HG03354 (cell line): ENCODE data around the gene SST.
A peak's percentile ranks its signal among the peaks of the same experiment; 100 is the strongest.

Source experiments
- ATAC-seq: cut with Tn5 transposase; IDR thresholded peaks from one replicate; pipeline ENCODE4 v1.9.1; 2021; ENCODE audit warnings: mild to moderate bottlenecking; ENCODE audit not compliant: unreplicated experiment, poor library complexity, severe bottlenecking

SST gene

DNA sequence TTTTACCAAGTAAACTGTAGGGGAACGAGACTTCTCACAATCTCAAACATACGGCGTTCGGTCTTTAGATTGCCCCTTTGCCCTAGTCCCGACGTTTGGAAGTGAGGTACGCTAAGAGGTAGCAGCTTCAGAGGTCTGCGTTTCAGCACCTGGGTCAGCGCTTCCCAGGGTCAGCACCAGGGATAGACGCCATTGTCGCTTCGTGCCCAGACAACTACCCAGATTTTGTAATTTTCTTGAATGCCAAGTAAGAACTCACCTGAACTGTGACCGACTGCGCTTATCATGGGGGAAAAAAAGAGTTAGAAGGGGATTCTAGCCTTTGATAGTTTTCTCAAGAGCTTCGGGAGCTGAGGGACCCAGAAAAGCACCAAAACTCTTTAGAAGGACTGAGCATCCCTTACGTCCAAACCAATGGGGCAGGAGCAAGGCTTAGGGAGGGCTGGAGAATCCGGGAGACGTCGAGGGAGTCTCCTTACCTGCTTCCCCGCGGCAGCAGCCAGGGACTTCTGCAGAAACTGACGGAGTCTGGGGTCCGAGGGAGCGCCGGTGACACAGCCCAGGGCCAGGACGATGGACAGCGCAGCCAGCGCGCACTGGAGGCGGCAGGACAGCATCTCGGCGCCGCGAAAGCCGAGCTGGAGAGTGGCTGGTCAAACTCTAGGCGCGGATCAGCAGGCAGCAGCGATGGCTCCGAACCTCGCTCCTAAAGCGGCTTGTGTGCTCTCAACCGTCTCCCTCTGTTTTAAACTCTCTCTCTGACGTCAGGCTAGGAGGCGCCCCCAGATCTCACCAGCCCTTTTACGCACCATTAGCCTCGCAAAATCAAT, at the start of gene SST:
TSS of gene SST (minus strand) at position 720 of the 830 bp plus-strand sequence. CDS start at position 617, 103 bp downstream.
- ATAC-seq = no peak

DNA sequence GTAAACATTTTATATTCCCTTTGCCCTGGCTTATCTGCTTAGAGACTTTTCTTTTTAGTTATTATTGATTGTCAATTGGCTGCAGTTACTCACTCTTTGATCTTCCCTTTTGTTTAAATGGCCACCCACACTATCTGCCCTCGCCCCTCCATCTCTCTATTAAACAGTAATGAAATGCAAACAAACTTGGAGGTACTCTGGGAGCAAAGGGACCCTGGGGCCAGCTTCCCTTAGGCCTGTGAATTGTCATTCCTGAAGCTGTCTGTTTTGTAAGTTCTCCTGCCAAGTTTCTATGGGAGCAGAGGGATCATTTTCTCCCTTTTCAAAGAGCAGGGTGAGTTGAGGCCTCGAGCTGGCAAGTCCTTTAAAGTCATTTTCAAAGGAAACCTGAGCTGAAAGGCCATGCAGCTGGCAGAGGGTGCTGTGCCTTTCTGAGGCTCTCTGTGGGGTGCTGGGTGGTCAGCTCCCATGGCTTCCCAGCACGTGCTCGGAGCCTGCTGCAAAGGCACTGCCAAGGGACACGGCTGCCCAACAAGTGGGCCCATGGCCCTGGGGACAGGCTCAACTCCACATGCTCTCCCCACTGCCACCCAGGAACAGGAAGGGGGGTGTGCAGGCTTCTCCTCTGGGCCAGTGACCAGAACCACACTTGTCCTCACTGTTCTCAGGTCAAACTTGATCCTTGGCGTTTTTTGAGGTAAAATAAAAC, 49.6 kb upstream of the SST start:
- no peak for ATAC-seq

DNA sequence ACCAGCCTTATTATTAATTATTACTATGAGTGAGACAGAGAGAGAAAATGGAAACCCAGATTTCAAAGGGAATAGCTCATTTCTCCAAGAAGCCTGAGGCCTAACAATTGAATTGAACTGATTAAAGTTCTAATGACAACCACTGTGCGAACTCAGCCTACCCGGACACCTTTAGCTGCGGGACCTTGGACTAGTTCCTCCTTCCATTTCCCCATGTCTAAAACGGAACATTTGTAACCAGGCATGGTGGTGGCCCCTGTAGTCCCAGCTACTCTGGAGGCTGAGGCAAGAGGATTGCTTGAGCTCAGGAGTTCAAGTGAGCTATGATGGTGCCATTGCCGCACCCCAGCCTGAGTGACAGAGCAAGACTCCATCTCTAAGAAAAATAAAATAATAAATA, 48.6 kb upstream of the SST start:
- ATAC-seq = no peak

DNA sequence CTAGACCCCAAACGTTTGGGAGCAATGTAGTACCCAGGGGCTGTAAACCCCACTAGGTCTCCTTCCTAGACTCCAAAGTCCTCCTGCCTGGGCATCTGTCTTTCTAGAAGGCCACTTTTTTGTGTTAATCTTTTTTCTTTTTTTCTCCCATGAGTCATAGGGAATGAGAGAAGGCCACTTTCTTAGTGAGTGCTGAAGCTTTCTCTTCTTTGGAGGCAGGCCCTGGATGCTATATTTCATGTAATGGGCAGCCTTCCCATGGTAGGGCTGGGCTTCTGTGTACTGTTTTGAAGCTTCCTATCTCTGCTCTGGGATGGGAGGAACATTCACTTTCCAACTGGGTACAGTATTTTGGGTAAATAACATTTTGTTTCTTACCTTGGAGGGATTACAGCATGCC, 47.4 kb upstream of the SST start:
- no peak for ATAC-seq

DNA sequence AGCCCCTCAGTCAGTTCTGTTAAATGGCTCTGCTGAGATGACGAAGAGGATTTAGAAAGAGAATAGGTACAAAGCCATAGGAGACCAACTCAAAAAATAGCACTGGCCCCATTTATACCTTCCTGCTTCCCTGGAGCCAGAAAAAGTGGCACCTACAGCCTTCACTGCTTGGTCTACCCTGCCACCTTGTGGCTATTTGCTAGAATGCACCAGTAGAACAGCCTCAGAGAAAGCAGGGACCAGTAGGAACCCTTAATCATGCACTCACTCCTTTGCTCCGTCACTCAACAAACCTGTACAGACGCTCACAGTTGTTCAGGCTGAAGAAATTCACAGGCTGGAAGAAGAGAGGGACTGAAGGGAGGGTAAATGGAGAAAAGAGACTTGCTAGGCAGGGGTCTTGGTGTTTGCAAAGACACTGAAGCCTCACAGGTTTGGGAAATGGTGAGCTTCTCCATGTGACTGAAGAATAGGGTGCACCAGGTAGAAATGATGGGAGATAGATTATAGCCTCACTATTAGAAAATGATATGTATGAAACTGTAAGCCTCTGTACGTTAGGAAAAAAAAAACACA, 44.3 kb upstream of the SST start:
- ATAC-seq = peak; percentile 93

DNA sequence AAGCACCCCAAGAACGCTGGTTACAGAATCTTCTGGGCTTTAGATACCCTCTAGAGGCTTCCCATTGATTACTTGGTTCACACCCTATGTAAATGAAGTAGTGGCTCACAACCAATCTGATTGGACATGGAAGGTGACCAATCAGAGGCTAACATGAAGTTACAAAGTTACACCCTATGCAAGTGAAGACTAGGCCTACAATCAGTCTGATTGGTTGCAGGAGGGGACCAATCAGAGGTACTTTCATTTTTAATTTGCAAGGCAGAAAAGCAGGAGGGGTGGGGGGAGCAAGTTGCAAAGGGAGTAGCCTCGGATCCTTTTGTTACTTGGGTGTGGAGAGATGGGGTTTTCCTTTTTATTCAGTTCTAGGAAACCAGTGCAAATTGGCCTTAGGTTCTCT, 43.3 kb upstream of the SST start:
- ATAC-seq = no peak

DNA sequence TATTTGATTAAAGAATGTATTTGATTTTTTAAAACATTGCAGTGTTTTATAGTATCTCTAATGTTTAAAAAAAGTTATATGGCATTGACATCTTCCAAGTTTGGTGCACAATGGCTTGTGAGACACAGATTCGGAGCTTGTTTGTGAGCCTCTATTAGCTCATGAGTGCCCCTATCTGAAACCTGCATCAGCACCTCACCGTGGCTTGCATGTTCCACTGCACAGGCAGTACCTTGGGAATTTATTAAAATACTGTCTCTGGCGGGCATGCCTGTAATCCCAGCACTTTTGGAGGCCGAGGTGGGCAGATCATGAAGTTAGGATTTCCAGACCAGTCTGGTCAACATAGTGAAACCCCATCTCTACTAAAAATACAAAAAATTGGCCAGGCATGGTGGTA, 39.0 kb upstream of the SST start:
- no peak for ATAC-seq

DNA sequence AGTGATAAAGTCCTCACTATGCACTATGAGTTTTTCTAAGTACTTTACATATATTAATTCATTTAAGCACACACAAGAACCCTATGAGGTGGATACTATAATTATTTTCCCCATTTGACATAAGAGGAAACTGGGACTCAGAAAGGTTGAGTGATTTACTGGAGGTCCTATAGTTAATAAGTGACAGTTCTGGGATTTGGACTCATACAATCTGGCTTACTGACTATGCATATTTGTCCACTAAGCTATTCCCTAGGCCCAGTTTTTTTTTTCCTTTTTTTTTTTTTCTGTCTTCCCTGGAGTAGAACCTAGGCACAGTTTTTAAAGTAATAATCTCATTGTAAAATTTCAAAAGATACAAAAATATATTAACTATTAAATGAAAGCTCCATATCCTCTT, 38.5 kb upstream of the SST start:
- no peak for ATAC-seq

DNA sequence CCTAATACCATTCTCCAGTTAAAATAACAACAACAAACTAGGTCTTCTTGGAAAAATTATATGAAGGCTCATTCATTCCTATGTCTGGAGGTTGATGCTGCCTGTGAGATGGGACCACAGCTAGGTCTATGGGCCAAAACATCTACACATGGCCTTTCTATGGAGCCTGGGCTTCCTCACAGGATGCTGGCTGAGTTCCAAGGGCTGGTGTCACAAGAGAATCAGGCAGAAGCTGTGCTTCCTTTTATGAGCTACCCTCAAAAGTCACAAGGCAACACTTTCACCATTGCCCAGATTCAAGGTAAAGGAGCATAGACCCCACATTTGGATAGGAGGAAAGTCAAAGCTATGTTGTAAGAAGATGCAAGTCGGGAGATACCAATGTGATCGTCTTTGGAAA, 36.8 kb upstream of the SST start:
- no peak for ATAC-seq

DNA sequence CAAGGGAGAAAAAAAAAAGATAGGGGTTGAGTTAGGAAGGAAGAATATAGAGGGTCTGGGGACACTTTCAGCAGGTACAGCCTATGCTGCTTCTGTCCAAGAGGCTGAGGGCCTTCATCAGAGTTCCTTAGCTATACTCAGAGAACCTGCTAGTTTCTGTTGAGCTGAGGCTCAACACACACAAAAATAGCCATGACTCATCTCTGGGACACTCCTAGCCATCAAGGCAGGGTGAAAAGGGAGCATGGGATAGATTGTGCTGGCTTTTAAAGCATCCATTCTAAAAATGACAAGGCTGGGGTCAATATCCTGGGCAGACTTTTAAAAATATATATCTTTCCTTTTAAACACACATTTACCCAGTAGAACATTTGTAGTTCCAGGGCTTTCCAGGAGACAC, 35.0 kb upstream of the SST start:
- ATAC-seq = no peak

DNA sequence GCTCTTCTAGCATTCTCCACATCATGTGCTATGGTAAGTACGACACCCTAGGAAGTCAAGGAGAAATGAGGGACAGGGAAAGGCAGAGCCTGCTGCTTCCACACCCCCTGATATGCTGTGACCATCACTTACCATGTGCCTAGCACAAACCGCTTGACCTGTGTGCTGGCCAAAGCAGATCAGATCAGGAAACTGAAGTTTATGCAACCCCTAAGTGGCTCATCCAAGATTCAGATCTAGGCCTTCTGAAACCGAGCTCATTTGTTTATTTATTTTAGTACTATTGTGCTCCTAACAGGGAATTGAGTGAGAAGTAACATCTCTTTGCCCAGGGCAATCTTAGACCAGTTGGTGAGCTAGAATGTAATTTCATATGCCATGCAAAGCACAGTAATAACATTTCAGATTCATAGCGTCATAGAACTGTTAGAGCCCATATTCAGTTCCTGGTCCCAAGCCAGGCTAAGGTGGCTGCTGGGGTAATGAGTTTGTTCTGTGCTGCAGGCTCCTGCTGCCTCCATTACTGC, 32.4 kb upstream of the SST start, which contains the start of gene RTP2:
TSS of gene RTP2 (minus strand) at position 51 of the 527 bp plus-strand sequence. CDS start 429 bp downstream, outside the sequence.
- ATAC-seq = no peak

DNA sequence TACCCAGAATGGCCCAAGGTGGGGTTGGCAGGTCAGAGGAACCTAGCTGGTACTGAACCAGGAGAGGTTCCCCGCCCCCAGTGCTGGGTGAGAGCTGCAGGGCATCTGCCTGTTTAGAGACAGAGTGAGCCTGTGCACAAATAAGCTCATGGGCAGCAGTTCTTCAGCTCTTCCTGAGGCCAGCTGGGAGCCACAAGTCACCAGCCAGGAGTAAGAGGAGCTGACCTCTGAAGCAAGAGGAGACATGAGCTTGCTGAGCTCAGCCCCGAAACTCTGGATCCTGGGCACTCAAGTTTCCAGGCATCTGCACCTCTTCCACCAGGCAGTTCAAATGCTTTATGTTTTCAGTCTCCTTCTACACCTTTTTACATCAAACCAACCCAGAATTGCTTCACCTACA, 30.1 kb upstream of the SST start:
- ATAC-seq = no peak

DNA sequence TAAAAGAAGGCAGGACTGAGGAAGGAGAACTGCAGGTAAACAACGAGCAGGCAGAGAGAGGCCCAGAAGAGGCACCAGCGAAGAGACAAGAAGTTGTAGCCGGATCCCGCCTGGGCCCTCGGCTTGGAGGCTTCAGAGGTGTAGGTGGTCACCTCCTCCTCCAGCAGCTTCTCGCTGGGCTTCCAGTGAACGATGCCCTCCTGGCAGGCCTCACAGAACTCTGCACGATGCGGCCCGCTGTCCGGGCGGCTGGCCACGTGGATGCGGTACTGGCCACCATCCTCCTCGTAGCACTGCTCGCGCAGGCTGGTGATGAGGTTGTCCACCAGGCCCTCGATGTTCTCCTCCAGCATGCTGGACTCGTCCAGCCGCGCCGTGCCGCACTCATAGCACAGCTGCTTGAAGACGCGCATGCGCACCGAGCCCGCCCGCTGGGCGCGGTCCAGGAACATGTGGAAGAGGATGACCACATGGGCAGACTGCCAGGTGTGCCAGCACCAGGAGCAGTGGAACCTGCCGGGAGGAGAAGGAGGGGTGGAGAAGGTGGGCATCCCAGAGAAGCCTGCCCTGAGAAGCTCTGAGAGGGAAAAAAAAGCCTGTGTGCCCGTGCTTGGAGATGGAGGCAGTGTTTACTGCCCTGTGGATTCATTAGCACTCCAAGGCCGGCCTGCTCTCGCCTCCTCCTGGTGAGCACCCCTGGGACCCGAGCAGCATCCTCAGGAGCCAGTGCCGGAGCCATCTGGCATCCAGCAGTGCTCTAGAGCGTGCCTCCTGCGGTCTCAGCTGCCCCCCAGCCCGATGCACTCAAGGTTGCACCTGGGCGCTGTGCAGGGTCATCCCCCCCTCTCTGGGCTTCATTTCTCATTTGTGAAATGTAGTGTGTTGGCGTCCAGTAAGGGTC, 28.6 kb upstream of the SST start:
- no peak for ATAC-seq

DNA sequence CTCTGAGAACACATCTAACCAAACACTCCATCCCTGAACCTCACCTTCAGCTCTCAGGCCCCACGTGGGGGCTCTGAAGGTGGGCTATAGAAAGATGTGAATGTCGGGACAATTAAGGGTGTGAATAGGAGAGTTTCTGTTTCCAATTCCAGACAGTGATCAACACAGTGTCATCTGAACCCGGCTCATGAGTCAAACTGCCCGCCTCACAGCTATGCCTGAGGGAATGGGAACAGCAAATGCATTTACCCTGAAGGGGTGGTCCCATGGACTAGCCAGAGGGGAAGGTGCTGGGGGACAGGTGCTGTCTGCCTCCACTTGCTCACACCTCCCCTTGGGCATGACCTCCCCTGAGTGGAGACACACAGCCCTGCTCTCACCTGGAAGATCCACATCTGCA, 25.8 kb upstream of the SST start:
- no peak for ATAC-seq

DNA sequence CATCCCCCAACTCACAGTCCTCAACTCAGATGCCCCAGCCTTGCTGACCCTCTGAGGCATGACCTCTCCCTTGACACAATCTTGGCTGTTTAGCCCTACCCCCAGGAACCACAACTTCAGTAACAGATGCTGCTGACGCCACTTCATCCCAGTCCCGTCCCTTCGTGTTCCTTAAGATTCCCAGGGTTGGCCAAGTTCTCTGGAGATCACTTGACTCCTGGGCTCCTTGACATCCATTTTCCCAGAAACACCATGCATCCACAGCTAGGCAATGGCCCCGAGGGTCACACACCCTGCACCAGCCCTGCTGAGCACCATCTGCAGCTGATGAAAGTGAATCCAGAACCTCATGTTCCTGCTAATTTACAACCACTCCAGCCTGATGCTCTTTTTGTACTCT, 25.3 kb upstream of the SST start:
- ATAC-seq = no peak

DNA sequence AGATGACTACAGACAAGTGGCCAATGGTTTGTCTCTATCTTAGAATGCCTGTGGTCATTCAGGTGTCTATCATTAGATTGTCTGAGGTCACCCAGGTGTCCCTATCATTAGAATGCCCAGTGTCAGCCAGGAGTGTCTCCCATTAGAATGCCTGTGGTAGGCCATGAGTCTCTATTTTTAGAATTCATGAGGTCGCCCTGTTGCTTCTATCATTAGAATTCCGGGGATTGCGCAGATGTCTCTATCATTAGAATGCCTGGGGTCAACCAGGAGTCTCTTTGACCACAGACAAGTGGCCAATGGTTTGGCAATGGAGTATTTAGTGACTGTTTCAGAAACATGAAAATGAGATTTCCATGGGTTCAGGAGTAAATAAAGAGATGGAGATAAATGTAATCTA, 24.6 kb upstream of the SST start:
- ATAC-seq = no peak

DNA sequence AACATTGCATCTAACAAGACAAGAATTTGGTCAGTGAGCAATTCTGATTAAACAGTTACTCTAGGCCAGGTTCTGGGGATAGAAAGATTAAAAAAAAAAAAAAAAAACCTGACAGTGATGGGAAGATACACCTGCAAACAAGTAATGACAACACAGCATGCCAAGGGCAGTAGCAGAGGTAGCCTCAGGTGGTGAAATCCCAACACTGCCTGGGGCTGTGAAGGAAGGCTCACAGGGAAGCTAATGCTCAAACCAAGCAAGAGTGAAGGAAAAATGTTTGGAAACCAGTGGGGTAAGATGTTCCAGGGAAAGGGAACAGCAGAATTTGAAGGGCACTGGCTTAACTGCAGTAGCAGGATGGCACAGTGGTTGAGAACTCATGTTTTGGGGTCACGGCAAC, 23.2 kb upstream of the SST start:
- no peak for ATAC-seq

DNA sequence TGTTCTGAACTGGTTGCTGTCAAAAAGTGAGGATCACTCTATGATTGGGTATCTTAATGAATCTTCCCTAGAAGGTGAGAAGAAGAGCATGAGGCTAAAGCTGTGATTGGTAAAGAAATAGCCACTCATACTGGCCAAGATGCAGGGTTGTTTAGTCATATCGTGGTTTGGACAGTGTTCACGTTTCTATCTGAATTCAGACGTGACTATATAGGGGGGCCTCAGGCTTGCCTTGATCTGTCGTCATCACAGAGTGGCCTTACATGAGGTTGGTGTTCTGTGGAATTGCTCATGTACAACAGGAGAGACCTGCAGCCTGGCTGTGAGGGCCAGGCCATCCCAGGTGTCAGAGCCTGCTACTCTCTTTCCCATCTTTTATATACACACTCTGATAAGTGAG, 19.8 kb upstream of the SST start:
- ATAC-seq = no peak

DNA sequence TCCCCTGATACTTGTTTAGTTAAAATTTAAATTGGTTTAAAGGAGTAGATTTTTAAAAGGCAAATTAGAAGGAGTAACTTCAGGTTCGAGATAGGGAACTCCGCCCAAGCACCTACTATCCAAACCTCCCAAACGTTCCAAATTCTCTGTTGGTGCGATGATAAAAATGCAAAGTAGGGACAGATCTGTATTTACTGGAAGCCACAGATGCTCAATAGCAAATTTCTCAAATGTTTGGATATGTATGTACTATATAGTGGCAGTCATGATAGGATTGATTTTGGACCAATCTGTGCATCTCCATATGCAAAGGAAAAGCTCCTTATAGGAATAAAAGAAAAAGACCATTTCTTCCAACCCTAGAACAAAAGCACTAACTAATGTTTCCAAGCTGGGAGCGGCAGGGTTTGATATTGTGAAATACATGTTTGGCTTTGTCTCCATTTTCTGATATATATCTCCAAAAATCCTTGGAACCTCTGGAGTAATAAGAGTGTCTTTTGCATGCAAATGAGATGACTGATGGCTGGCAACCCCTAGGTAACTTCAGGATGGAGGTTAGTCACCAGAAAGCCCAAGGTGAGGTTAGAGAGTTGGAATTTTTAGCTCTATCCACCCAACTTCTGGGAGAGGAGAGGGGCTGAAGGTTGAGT, 16.6 kb upstream of the SST start:
- ATAC-seq = no peak
